GM19193 (cell line): Measurements from ENCODE around the gene PREX1.

Experiments
- POLR2A ChIP-seq: IDR thresholded peaks from 4 replicates; pipeline ENCODE4 v1.6.1; 2011; ENCODE audit not compliant: insufficient read depth, insufficient read length; ENCODE audit errors: extremely low read depth

The PREX1 gene

GRCh38 chr20:48766961-48767960, 60.5 kb downstream of the PREX1 start:
- no peak for TF ChIP-seq POLR2A

GRCh38 chr20:48766205-48766604, 61.6 kb downstream of the PREX1 start:
- TF ChIP-seq POLR2A, result no peak

- TF ChIP-seq POLR2A, result no peak
Measured at GRCh38 chr20:48765359-48765758, 62.4 kb downstream of the PREX1 start.

- TF ChIP-seq POLR2A, result no peak
Measured at GRCh38 chr20:48763216-48763914, 64.4 kb downstream of the PREX1 start.

GRCh38 chr20:48761874-48762273, 65.9 kb downstream of the PREX1 start:
- TF ChIP-seq POLR2A, result no peak

- TF ChIP-seq POLR2A, result no peak
Measured at GRCh38 chr20:48761023-48761785, 66.6 kb downstream of the PREX1 start.

GRCh38 chr20:48760403-48760983, 67.3 kb downstream of the PREX1 start:
- TF ChIP-seq POLR2A, result peak; percentile 22

- TF ChIP-seq POLR2A, result no peak
Measured at GRCh38 chr20:48759631-48760245, 68.1 kb downstream of the PREX1 start.

- no peak for TF ChIP-seq POLR2A
Measured at GRCh38 chr20:48758206-48758820, 69.5 kb downstream of the PREX1 start.

- no peak for TF ChIP-seq POLR2A
Measured at GRCh38 chr20:48754292-48754691, 73.5 kb downstream of the PREX1 start.

GRCh38 chr20:48752963-48753362, 74.8 kb downstream of the PREX1 start:
- TF ChIP-seq POLR2A, result no peak

GRCh38 chr20:48751871-48752270, 75.9 kb downstream of the PREX1 start:
- TF ChIP-seq POLR2A, result no peak

- no peak for TF ChIP-seq POLR2A
Measured at GRCh38 chr20:48750941-48751635, 76.7 kb downstream of the PREX1 start.
